Measurements from ENCODE around the gene KRTAP5-2. TPM values are rescaled to one million over a fixed set of nuclear protein-coding genes. Genes with fewer than 3 reads are reported as not detected.

Gene KRTAP5-2
- total and polyA plus RNA-seq, 2 of the 4 experiments (the other 2 are of a cell fraction): not detected

DNA sequence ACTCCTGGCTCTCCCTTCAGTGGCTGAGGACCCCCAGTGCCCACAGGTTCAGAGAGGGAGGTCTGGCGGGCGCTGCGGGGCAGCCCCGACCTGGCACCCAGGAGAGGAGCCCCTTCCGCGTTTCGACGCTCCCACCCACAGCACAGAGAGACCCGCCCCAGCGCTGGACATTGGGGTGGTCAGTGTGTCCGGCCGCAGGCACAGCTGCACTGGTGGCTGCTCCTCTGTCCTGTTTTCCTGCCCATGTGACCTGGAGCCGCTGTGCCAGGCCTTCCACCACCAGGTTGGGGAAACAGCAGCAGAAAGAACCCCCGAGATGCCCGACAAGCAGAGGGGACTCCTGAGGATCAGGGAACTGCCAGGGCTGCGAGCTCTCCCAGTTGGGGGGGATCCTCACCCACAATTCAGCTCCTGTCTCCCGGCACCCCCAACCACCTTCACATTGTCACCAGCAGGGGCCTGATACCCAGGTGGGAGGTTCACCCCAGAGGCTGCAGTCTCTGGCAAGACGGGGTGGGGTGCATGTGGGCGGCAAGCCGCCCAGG, 45.1 kb upstream of the KRTAP5-2 start:
- no peak overlapping the region for H4K91ac ChIP-seq (ENCODE audit: insufficient read depth, low read depth, low read length)
- H3K23ac ChIP-seq (ENCODE audit: low read depth, low read length): no peak overlapping the region
- ChIA-PET POLR2A (ENCODE audit: unreplicated experiment) (no interaction called here), CTCF (interaction anchor here (0.8 kb wide), 1 partner anchor 10 kb away, joined by 3 read pairs; no protein-coding TSS in a partner anchor)
- DNase-seq (no peak), ATAC-seq (ENCODE audit: low read depth) (no peak)
- dilution Hi-C loops (cut with HindIII; ENCODE audit: low sequenced_read_pairs, unreplicated experiment): no loop called here
- H3K4me2 ChIP-seq (ENCODE audit: low read depth, low read length): no peak overlapping the region
- no peak overlapping the region for H3K18ac ChIP-seq (ENCODE audit: low read depth, low read length)
- H3K4me3 ChIP-seq (ENCODE audit: insufficient read depth, low read depth, low read length): no peak overlapping the region
- H3K27me3 ChIP-seq (ENCODE audit: control insufficient read depth, insufficient read depth, low read length): peaks cover 46% of the 10 kb centered on the region
- H2AK5ac ChIP-seq (ENCODE audit: low read depth, low read length): no peak overlapping the region
- 96% methylated on average over 12 of the region's 20 CpGs; no CpG with 5 or more reads in 1 of the 2 experiments for WGBS, 2 experiments (ENCODE audit: extremely low coverage in 2 of 2, insufficient read length in 1 of 2)
- no TSS peak for BruUV-seq (replicated peaks)
- H4K5ac ChIP-seq (ENCODE audit: low read depth, low read length): no peak overlapping the region
- H4K8ac ChIP-seq (ENCODE audit: low read depth in 2 of 2, low read length in 2 of 2): no peak overlapping the region
- TF ChIP-seq, protein P1, sequence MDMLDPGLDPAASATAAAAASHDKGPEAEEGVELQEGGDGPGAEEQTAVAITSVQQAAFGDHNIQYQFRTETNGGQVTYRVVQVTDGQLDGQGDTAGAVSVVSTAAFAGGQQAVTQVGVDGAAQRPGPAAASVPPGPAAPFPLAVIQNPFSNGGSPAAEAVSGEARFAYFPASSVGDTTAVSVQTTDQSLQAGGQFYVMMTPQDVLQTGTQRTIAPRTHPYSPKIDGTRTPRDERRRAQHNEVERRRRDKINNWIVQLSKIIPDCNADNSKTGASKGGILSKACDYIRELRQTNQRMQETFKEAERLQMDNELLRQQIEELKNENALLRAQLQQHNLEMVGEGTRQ (IDR thresholded peaks at IDR 0.05; ENCODE audit: low read depth, low read length): no peak
- TF ChIP-seq, protein P2, sequence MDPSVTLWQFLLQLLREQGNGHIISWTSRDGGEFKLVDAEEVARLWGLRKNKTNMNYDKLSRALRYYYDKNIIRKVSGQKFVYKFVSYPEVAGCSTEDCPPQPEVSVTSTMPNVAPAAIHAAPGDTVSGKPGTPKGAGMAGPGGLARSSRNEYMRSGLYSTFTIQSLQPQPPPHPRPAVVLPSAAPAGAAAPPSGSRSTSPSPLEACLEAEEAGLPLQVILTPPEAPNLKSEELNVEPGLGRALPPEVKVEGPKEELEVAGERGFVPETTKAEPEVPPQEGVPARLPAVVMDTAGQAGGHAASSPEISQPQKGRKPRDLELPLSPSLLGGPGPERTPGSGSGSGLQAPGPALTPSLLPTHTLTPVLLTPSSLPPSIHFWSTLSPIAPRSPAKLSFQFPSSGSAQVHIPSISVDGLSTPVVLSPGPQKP (IDR thresholded peaks at IDR 0.05; ENCODE audit: borderline replicate concordance, low read depth, low read length): no peak
- TF ChIP-seq RFX5 (IDR thresholded peaks at IDR 0.05; ENCODE audit: low read depth, low read length) (no peak), POLR2A (IDR thresholded peaks at IDR 0.05; ENCODE audit: low read depth, low read length) (no peak)
- no peak overlapping the region for H3K4ac ChIP-seq (ENCODE audit: low read depth, low read length)
- no peak overlapping the region for H2BK15ac ChIP-seq (ENCODE audit: low read depth, low read length)
- H3K9me1 ChIP-seq (ENCODE audit: insufficient read depth, low read length): no peaks in the 10 kb centered on the region
- H2AK9ac ChIP-seq (replicated peaks; ENCODE audit: low read depth, low read length, poor library complexity): no peak overlapping the region
- H4K20me1 ChIP-seq (ENCODE audit: insufficient read depth, low read length): no peaks in the 10 kb centered on the region
- no peaks in the 10 kb centered on the region for H3K4me1 ChIP-seq (ENCODE audit: control insufficient read depth, insufficient read depth, low read length)
- no peak overlapping the region for H3K27ac ChIP-seq (ENCODE audit: insufficient read depth, low read length)
- in situ Hi-C loops (cut with MboI; ENCODE audit: low sequenced_read_pairs): no loop called here
- H2BK5ac ChIP-seq (ENCODE audit: low read depth, low read length, poor library complexity, severe bottlenecking): no peak overlapping the region
- H3K79me1 ChIP-seq (ENCODE audit: low read depth in 1 of 2, low read length in 2 of 2): no peaks in the 10 kb centered on the region
- no peak overlapping the region for H2BK20ac ChIP-seq (ENCODE audit: low read depth, low read length)
- intact Hi-C loops (cut with micrococcal nuclease): no loop called here
- H3K9me3 ChIP-seq (ENCODE audit: control insufficient read depth, insufficient read depth, low read length): no peaks in the 10 kb centered on the region
- H3K36me3 ChIP-seq (ENCODE audit: control insufficient read depth, insufficient read depth, low read length): no peaks in the 10 kb centered on the region
- no peak overlapping the region for H2BK120ac ChIP-seq (ENCODE audit: low read depth, low read length)
- no peak overlapping the region for H3K56ac ChIP-seq (ENCODE audit: extremely low read depth, insufficient read depth, low read length)
- H2AFZ ChIP-seq (replicated peaks; ENCODE audit: low read length, poor library complexity): no peak overlapping the region
- H3K14ac ChIP-seq (replicated peaks; ENCODE audit: low read depth, low read length): no peak overlapping the region
- no peak overlapping the region for H3K9ac ChIP-seq (ENCODE audit: low read depth, low read length)
